Stomach (tissue), 4 donors: Measurements from ENCODE around the gene CHMP2A.

ENCODE experiments used
- POLR2A ChIP-seq, 4 donors: fragments of 450-650 bp; IDR thresholded peaks; one replicate each; pipeline ENCODE4 v1.6.1; 2016; ENCODE audit warnings: antibody characterized with exemption in 4 of 4, control low read depth in 2 of 4, mild to moderate bottlenecking in 1 of 4, moderate library complexity in 1 of 4
- TF ChIP-seq, protein P1 (sequence below), 7 experiments: fragments of 450-650 bp in 4 of 7; fragments of 200-600 bp in 3 of 7; sonication (generic) in 3 of 7; IDR thresholded peaks; one replicate each; pipeline ENCODE4 v1.5.1; 2016 to 2019; ENCODE audit warnings: antibody characterized with exemption in 7 of 7, control low read depth in 2 of 7, mild to moderate bottlenecking in 1 of 7

DNA sequence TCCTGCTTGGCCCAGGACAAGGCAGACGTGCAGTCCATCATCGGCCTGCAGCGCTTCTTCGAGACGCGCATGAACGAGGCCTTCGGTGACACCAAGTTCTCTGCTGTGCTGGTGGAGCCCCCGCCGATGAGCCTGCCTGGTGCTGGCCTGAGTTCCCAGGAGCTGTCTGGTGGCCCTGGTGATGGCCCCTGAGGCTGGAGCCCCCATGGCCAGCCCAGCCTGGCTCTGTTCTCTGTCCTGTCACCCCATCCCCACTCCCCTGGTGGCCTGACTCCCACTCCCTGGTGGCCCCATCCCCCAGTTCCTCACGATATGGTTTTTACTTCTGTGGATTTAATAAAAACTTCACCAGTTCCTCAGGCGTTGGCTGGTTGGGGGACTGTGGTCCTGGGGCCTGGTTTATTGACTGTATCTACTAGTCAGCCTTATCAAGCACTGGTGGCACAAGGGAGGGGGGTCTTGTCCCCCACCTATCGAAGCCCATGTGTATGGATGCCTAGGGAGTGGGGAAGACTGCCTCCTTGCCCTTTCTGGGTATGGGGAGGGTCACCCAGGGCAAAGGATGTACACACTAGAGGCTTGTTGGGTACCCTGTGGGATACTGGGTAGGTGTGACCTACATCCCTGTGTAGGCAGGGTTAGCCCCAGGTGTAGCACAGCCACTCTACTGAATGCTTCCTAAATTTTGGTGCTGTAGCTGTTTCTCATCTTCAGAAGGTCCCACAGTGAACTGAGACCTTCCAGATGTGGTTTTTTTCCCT lies 4.4 kb downstream of the CHMP2A start:
- TF ChIP-seq POLR2A (IDR thresholded peaks at IDR 0.05): no peak
- TF ChIP-seq, protein P1, sequence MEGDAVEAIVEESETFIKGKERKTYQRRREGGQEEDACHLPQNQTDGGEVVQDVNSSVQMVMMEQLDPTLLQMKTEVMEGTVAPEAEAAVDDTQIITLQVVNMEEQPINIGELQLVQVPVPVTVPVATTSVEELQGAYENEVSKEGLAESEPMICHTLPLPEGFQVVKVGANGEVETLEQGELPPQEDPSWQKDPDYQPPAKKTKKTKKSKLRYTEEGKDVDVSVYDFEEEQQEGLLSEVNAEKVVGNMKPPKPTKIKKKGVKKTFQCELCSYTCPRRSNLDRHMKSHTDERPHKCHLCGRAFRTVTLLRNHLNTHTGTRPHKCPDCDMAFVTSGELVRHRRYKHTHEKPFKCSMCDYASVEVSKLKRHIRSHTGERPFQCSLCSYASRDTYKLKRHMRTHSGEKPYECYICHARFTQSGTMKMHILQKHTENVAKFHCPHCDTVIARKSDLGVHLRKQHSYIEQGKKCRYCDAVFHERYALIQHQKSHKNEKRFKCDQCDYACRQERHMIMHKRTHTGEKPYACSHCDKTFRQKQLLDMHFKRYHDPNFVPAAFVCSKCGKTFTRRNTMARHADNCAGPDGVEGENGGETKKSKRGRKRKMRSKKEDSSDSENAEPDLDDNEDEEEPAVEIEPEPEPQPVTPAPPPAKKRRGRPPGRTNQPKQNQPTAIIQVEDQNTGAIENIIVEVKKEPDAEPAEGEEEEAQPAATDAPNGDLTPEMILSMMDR (IDR thresholded peaks at IDR 0.05): no peak
